Parathyroid adenoma (tissue), 2 donors: ENCODE data around the gene CRYBB2.

Experiments
- H2AFZ ChIP-seq: fragments of 300-600 bp; sonication (generic); one replicate; pipeline ENCODE4 v1.7.0; 2017; ENCODE audit warnings: antibody characterized with exemption, mild to moderate bottlenecking
- H3K27ac ChIP-seq: fragments of 300-600 bp; sonication (generic); one replicate; pipeline ENCODE4 v1.7.0; 2017
- H3K27me3 ChIP-seq: fragments of 300-600 bp; sonication (generic); one replicate; pipeline ENCODE4 v1.7.0; 2017; ENCODE audit warnings: low read length; ENCODE audit not compliant: control insufficient read depth, insufficient read depth
- H3K36me3 ChIP-seq: fragments of 300-600 bp; sonication (generic); one replicate; pipeline ENCODE4 v1.7.0; 2017; ENCODE audit warnings: low read length; ENCODE audit not compliant: control insufficient read depth, insufficient read depth
- H3K4me1 ChIP-seq: fragments of 300-600 bp; sonication (generic); one replicate; pipeline ENCODE4 v1.7.0; 2017; ENCODE audit warnings: control low read depth
- H3K4me2 ChIP-seq: fragments of 300-600 bp; sonication (generic); one replicate; pipeline ENCODE4 v1.7.0; 2017; ENCODE audit warnings: low read length
- H3K4me3 ChIP-seq: fragments of 300-600 bp; sonication (generic); one replicate; pipeline ENCODE4 v1.7.0; 2017; ENCODE audit warnings: low read depth, low read length
- H3K79me2 ChIP-seq: fragments of 300-600 bp; sonication (generic); one replicate; pipeline ENCODE4 v1.7.0; 2017; ENCODE audit warnings: control low read depth
- H3K9ac ChIP-seq: fragments of 300-600 bp; sonication (generic); one replicate; pipeline ENCODE4 v1.7.0; 2017; ENCODE audit warnings: mild to moderate bottlenecking
- H3K9me3 ChIP-seq: fragments of 300-600 bp; sonication (generic); one replicate; pipeline ENCODE4 v1.7.0; 2017; ENCODE audit warnings: low read length; ENCODE audit not compliant: control insufficient read depth
- TF ChIP-seq, protein P1 (sequence below): fragments of 300-600 bp; sonication (generic); IDR thresholded peaks from one replicate; pipeline ENCODE4 v1.7.0; 2017; ENCODE audit warnings: antibody characterized with exemption, mild to moderate bottlenecking
- donor health status: primary hyperparathyroidism.

The CRYBB2 gene

DNA sequence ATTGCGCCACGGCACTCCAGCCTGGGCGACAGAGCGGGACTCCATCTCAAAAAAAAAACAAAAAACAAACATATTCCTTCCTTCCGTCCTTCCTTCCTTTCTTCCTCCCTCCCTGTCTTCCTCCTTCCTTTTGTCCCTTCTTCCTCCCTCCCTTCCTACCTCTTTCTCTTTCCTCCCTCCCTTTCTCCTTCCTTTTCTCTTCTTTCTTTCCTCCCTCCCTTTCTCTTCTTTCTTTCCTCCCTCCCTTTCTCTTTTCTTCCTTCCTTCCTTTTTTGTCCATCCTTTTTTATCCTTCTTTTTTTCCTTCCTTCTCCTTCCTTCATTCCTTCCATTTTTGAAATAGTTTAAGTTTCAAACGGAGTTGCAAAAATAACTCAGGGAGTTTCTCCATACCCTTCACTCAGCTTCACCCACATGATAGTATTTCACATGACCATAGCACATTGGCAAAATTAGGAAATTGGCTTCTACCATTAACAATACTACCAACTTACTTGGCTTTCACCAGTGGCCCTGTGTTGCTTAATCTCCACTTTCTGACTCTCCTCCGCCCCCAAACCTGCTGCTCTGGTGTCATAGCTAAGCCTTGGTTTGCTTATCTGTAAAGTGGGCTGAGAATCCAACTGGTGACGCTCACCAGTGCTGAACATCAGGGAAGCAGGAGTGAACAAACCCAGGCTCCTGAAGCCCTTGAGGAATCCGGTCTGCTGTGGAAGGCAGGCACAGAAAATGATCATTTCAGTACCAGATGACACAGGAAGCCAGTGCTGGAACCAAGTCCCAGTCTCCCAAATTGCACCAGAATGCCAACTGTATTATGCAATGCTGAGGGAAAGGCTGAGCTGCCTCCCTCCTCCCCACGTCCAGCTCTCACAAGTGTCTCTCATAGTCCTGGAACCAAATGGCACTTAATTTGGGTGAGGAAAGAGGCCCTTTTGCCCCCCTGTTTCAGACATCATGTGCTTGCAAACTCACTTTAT is 37.0 kb upstream of the CRYBB2 start:
- no peaks in the 10 kb centered on the region for H3K4me1 ChIP-seq
- no peaks in the 10 kb centered on the region for H3K9me3 ChIP-seq
- TF ChIP-seq, protein P1, sequence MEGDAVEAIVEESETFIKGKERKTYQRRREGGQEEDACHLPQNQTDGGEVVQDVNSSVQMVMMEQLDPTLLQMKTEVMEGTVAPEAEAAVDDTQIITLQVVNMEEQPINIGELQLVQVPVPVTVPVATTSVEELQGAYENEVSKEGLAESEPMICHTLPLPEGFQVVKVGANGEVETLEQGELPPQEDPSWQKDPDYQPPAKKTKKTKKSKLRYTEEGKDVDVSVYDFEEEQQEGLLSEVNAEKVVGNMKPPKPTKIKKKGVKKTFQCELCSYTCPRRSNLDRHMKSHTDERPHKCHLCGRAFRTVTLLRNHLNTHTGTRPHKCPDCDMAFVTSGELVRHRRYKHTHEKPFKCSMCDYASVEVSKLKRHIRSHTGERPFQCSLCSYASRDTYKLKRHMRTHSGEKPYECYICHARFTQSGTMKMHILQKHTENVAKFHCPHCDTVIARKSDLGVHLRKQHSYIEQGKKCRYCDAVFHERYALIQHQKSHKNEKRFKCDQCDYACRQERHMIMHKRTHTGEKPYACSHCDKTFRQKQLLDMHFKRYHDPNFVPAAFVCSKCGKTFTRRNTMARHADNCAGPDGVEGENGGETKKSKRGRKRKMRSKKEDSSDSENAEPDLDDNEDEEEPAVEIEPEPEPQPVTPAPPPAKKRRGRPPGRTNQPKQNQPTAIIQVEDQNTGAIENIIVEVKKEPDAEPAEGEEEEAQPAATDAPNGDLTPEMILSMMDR, result no peak

DNA sequence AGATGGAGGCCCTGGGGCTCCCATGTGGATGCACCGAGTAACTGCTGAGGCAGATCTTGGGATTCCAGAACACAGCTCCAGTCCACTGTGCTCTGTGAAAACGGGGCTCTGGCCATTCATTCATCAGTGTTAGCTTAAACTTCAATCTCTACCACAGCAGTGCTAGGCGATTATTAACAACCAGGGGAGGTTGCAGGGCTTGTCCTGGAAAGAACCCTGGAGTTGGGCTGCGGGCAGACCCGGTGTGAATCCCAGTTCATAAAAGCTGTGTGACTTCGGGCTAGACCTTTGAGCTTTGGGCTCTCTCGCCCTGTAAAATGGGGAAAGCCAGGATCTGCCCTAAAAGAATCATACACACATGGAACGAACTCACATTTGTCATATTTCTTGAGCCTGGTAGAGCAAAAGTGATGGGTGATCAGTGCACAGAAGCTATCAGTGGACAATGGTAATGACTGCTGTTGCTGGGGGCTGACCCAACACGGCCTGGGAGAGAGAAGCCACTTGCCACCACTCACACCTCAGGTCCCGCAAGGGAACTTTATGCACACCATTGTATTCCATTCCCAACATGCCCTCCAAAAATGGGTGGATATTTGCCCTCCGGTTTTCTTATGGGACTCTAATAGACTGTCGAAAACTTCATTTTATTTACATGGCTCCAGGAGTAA is 35.4 kb upstream of the CRYBB2 start:
- TF ChIP-seq, protein P1, result no peak
- Histone ChIP-seq H3K27me3 (no peaks in the 10 kb centered on the region), H3K9ac (no peak overlapping the region), H3K36me3 (no peaks in the 10 kb centered on the region), H3K4me1 (no peaks in the 10 kb centered on the region), H3K9me3 (no peaks in the 10 kb centered on the region), H3K79me2 (no peaks in the 10 kb centered on the region), H3K4me2 (no peak overlapping the region), H3K27ac (no peak overlapping the region), H3K4me3 (no peak overlapping the region), H2AFZ (no peak overlapping the region)

More for the DNA sequence above, 37.0 kb upstream of the CRYBB2 start:
- Histone ChIP-seq H3K4me2 (no peak overlapping the region), H3K9ac (no peak overlapping the region), H3K36me3 (no peaks in the 10 kb centered on the region), H3K79me2 (no peaks in the 10 kb centered on the region), H3K4me3 (no peak overlapping the region), H3K27ac (no peak overlapping the region), H2AFZ (no peak overlapping the region), H3K27me3 (no peaks in the 10 kb centered on the region)

DNA sequence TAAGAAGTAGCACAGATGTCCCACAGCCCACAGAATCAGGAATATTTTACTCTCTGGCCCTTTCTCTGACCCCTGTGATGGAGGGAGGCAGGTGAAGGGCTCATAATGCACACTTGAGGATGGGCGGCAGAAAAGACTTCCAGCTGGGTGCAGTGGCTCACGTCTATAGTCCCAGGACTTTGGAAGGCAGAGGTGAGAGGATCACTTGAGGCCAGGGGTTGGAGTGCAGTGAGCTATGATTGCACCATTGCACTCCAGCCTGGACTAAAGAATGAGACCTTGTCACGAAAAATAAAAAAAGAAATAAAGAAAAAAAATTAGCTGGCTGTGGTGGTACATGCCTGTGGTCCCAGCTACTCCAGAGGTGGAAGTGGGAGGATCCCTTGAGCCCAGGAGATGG is 33.3 kb upstream of the CRYBB2 start:
- Histone ChIP-seq H2AFZ (no peak overlapping the region), H3K27ac (no peak overlapping the region), H3K4me2 (no peak overlapping the region), H3K9ac (no peak overlapping the region), H3K79me2 (no peaks in the 10 kb centered on the region), H3K9me3 (no peaks in the 10 kb centered on the region), H3K4me3 (no peak overlapping the region), H3K27me3 (no peaks in the 10 kb centered on the region), H3K4me1 (no peaks in the 10 kb centered on the region), H3K36me3 (no peaks in the 10 kb centered on the region)
- TF ChIP-seq, protein P1, result no peak

DNA sequence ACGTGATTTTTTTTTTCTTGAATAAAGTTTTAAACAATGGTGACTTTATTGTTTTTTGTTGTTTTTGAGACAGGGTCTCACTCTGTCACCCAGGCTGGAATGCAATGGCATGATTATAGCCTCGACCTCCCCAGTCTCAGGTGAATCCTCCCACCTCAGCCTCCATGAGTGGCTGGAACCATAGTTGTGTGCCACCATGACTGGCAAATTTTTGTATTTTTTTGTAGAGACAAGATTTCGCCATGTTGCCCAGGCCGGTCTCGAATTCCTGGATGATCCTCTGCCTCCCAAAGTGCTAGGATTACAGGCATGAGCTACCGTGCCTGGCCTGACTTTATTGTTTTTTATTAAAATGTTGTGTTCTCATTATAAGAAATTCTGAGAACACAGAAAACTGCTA is 32.0 kb upstream of the CRYBB2 start:
- Histone ChIP-seq H3K27me3 (no peaks in the 10 kb centered on the region), H3K9ac (no peak overlapping the region), H3K4me3 (no peak overlapping the region), H3K4me2 (no peak overlapping the region), H3K9me3 (no peaks in the 10 kb centered on the region), H2AFZ (no peak overlapping the region), H3K4me1 (no peaks in the 10 kb centered on the region), H3K27ac (no peak overlapping the region), H3K36me3 (no peaks in the 10 kb centered on the region), H3K79me2 (no peaks in the 10 kb centered on the region)
- TF ChIP-seq, protein P1, result no peak
